AG09309 (cell line): ENCODE data around the gene MAGI2.

Experiments
- DNase-seq: peaks from one replicate; pipeline ENCODE4 v3.0.0-alpha.2; 2010; ENCODE audit warnings: low read depth
- H3K4me3 ChIP-seq: 2 replicates; pipeline ENCODE4 v1.5.1; 2011; ENCODE audit warnings: mild to moderate bottlenecking, low read depth, low read length, moderate library complexity; ENCODE audit not compliant: control insufficient read depth
- TF ChIP-seq, protein P1 (sequence below): IDR thresholded peaks from 2 replicates; pipeline ENCODE4 v1.5.1; 2011; ENCODE audit warnings: mild to moderate bottlenecking, low read depth, low read length, inconsistent platforms; ENCODE audit not compliant: insufficient read depth, control insufficient read depth; ENCODE audit errors: missing control alignments

The MAGI2 gene

DNA sequence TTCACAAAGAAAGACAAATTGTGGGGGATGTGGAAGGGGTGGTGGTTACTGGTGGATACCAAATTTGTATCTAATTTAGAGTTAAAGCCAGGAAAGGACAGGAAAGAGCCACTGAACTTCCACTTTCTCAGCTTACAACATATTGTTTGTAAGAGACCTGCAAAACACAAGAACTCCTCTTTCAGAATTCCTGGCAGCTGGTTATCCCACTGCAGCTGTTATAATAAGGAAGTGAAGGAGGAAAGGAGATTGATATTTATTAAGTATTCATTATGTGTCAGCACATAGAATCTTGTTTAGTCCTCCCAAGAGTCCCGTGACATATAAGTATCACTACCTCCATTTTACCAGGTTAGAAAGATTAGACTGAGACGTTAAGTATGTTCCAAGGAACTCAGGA, 1173.2 kb downstream of the MAGI2 start:
- DNase-seq: no peak
- no peak overlapping the region for H3K4me3 ChIP-seq
- TF ChIP-seq, protein P1, sequence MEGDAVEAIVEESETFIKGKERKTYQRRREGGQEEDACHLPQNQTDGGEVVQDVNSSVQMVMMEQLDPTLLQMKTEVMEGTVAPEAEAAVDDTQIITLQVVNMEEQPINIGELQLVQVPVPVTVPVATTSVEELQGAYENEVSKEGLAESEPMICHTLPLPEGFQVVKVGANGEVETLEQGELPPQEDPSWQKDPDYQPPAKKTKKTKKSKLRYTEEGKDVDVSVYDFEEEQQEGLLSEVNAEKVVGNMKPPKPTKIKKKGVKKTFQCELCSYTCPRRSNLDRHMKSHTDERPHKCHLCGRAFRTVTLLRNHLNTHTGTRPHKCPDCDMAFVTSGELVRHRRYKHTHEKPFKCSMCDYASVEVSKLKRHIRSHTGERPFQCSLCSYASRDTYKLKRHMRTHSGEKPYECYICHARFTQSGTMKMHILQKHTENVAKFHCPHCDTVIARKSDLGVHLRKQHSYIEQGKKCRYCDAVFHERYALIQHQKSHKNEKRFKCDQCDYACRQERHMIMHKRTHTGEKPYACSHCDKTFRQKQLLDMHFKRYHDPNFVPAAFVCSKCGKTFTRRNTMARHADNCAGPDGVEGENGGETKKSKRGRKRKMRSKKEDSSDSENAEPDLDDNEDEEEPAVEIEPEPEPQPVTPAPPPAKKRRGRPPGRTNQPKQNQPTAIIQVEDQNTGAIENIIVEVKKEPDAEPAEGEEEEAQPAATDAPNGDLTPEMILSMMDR: no peak

DNA sequence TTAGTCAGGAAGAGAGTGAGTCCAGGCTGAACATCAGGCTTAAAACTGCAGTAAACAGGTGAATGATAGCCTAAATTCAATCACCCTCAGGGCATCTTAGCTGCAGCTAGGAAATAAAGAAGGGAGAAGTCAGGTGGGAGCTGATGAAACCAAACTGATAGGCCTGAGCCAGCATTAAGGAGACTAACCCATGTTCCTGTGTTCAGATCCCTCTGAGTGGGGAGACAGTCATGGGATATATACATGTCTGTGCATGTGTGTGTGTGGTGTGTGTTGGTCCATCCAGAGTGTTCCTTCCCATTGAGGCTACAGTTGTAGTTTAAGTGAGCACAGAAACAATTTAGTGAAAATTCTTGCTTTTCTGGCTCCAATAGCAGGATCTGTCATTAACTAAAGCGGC, 1174.0 kb downstream of the MAGI2 start:
- H3K4me3 ChIP-seq: no peak overlapping the region
- TF ChIP-seq, protein P1: no peak
- no peak for DNase-seq

DNA sequence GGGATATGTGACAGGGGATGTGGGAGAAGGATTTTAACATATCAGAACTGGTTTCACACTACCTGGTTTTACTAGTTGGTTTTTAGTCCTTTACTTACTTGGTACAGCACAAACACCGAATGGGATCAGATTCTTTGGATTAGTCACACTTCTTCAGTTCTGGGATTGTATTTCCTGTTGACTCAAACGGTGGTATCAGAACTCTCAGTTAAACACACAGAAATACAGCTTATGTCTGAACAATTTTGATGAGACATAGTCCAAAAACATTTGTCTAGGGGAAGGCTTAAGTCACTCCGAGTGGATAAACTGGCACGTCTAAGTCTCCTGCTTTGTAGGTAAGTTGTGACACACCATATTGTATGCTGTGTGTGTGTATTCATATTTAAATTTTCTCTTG, 1174.4 kb downstream of the MAGI2 start:
- TF ChIP-seq, protein P1: no peak
- DNase-seq: no peak
- H3K4me3 ChIP-seq: no peak overlapping the region

DNA sequence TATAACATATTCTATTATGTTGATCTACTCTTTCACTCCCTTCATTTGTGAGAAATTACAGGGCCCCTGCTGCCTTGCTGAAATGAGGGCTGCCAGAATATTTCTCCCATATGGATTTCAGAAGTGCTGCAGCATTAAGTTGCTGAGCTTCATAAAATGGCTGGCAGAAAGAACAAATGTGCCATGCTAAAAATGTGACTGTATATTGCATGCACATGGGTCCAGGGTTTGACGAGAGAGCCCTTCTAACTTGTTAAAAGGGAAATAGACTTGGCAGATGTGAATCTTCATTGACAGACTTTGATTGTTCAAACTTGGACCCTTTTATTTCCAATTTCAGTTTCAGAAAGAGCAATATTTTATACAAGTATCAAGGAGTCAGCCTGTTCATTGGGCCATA, 1186.3 kb downstream of the MAGI2 start:
- no peak for DNase-seq
- no peak overlapping the region for H3K4me3 ChIP-seq
- TF ChIP-seq, protein P1: no peak

DNA sequence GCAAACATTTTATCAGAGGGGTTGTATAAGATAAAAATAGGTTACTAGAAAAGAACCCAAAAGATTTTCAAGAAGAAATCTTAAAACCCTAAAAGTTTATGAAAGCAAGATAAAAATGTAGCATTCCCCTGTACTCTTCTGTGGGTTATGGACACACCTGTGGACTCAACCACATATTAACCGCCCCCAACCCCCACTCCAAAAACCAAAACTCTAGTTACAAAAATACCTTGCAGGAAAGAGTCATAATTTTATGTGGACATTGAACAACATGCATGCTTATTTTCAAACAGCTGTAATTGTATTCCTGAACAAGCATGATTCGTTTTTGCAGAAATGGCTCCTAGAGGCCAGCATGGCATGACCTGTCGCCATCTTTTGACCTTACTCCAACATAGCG, 1188.0 kb downstream of the MAGI2 start:
- TF ChIP-seq, protein P1: no peak
- no peak overlapping the region for H3K4me3 ChIP-seq
- no peak for DNase-seq

DNA sequence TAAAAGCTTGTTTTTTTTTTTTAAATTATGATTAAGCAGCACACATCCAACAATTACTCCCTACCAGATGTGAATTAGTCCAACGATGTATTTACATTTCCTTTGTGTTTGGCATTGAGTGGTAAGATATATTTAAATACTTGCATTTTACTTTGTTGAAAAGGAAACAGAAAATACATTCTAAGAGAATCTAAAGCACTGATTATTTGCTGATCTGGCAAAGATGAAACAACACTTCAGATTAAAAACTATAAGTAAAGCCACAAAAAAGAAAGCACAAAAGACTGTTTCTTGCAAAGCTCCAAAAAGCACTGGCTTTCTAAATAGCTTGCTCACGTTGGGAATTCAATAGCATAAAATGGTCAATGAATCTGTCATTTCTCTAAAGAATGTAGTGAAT, 1188.4 kb downstream of the MAGI2 start:
- H3K4me3 ChIP-seq: no peak overlapping the region
- DNase-seq: no peak
- TF ChIP-seq, protein P1: no peak

DNA sequence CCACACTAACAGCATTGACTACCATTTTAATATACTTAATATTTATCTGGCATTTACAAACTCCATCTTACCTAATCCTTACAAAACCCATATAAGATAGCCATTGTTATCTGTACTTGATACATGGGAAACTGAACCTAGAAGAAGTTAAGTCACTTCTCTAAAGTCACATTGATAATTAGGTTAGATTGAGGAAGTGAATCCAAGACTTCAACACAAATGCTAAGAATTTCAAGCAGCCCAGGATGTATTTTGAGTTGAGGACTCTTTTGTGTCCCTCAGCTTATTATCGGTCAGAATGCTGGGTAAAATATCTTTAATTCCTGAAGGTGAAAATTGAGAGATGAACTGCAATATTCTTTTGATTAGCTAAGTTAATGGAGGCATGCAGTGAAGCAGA, 1189.4 kb downstream of the MAGI2 start:
- DNase-seq: no peak
- TF ChIP-seq, protein P1: no peak
- no peak overlapping the region for H3K4me3 ChIP-seq
